A549 (cell line): ENCODE results near the gene OSBPL2.

Source experiments
- CBX8 ChIP-seq: fragments of 200-600 bp; sonication (generic); IDR thresholded peaks from 2 replicates; pipeline ENCODE4 v1.6.1; 2016
- CEBPB ChIP-seq, 2 experiments: fragments of >200 bp in 1 of 2; sonication (Bioruptor Twin) in 1 of 2; formaldehyde crosslinking in 1 of 2; IDR thresholded peaks; 2 replicates each; pipeline ENCODE4 v1.6.1; 2012 to 2016
- CHD2 ChIP-seq: fragments of 150-350 bp; IDR thresholded peaks from 2 replicates; pipeline ENCODE4 v1.6.1; 2014; ENCODE audit warnings: low read length; ENCODE audit not compliant: partially characterized antibody
- KDM1A ChIP-seq: fragments of 200-600 bp; sonication (generic); IDR thresholded peaks from 2 replicates; pipeline ENCODE4 v1.6.1; 2016; ENCODE audit warnings: low read depth, mild to moderate bottlenecking
- TF ChIP-seq, protein P1 (sequence below): fragments of >200 bp; sonication (Bioruptor Twin); formaldehyde crosslinking; IDR thresholded peaks from 3 replicates; pipeline ENCODE4 v1.5.1; 2016

- TF ChIP-seq CBX8 (no peak), KDM1A (no peak), CEBPB (IDR thresholded peaks at IDR 0.05) (no peak), CHD2 (no peak)
- TF ChIP-seq, protein P1, sequence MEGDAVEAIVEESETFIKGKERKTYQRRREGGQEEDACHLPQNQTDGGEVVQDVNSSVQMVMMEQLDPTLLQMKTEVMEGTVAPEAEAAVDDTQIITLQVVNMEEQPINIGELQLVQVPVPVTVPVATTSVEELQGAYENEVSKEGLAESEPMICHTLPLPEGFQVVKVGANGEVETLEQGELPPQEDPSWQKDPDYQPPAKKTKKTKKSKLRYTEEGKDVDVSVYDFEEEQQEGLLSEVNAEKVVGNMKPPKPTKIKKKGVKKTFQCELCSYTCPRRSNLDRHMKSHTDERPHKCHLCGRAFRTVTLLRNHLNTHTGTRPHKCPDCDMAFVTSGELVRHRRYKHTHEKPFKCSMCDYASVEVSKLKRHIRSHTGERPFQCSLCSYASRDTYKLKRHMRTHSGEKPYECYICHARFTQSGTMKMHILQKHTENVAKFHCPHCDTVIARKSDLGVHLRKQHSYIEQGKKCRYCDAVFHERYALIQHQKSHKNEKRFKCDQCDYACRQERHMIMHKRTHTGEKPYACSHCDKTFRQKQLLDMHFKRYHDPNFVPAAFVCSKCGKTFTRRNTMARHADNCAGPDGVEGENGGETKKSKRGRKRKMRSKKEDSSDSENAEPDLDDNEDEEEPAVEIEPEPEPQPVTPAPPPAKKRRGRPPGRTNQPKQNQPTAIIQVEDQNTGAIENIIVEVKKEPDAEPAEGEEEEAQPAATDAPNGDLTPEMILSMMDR: no peak
Observed at GRCh38 chr20:62215991-62216635, 22.2 kb upstream of the OSBPL2 start.
